ENCODE measurements around the gene PHACTR2. TPM values are rescaled to one million over a fixed set of nuclear protein-coding genes. Genes with fewer than 3 reads are reported as not detected.
"Not testable (repeated sequence)": the region's sequence is repeated elsewhere in the genome, so short reads cannot be mapped to it uniquely, and the experiment has no call there.

The PHACTR2 gene
- total and polyA plus RNA-seq, 3 donors from 2014 or later, result 18.3 to 121 (median 102) TPM

DNA sequence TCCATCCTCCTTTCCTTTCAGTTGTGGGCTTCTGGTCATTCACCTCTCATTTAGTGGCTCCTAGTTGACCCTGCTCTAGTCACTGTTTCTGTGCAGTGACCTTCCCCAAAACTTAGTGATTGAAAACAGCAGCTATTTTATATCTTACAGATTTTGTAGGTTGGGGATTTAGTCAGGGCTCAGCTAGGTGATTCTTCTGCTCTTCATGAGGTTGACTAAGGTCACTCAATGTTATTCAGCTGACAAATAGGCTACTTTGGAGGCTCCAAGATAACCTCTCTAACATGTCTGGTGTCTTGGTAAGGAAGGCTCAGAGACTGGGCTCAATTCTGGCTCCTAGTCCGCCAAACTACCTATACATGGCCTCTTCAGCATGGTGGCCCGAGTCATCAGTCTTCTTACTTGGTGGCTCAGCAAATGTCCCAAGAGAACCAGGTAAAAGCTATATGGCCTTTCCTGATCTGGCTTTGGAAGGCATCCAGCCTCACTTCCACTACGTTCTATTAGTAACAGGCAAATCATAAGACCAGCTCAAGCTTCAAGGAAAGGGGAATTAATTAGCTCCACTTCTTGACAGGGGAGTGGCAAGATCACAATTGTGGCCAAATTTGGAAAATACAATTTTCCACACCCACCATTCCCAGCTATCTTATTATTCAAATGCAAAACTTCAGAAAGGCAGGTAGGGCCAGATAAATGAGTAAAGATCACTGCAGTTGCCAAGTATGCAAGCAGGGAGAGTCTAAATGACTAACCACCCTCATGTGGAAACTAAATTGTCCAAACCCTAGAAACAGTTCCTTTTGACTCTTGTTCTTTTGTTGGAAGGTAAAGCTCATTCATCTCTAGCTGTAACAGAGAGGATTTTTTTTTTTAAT lies 114.9 kb downstream of the PHACTR2 start:
- intact Hi-C loops (cut with DNase I; ENCODE audit: low total_unique reads), result no loop called here
- 74 to 94% methylated on average over 3 of the region's 3 CpGs for WGBS, 2 donors

DNA sequence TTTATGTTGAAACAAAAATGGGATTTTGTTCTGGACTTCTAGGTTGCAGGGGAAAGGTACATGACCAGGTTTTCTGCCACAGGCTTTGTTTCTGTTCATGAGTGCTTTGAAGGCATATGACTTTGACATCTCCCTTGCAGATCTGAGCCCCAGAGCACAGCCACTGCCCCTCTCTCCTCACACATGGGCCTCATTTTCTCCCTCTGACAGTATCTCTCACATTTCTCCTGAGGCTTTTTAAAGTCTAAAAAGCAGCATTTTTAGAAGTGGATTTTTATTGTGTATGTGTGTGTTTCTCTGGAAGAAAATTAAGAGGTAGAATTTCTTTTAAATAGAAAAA lies 115.5 kb downstream of the PHACTR2 start:
- Histone ChIP-seq H3K4me1 (no peaks in the 10 kb centered on the region), H3K27ac (no peak overlapping the region), H3K27me3 (no peaks in the 10 kb centered on the region), H3K9me3 (no peaks in the 10 kb centered on the region), H3K36me3 (ENCODE audit: low read depth, missing control alignments) (no peaks in the 10 kb centered on the region), H3K4me3 (no peak overlapping the region)
- intact Hi-C loops (cut with DNase I; ENCODE audit: low total_unique reads), result no loop called here
- no peak for DNase-seq
- no peak for TF ChIP-seq POLR2A (IDR thresholded peaks at IDR 0.05)
- TF ChIP-seq, protein P1, sequence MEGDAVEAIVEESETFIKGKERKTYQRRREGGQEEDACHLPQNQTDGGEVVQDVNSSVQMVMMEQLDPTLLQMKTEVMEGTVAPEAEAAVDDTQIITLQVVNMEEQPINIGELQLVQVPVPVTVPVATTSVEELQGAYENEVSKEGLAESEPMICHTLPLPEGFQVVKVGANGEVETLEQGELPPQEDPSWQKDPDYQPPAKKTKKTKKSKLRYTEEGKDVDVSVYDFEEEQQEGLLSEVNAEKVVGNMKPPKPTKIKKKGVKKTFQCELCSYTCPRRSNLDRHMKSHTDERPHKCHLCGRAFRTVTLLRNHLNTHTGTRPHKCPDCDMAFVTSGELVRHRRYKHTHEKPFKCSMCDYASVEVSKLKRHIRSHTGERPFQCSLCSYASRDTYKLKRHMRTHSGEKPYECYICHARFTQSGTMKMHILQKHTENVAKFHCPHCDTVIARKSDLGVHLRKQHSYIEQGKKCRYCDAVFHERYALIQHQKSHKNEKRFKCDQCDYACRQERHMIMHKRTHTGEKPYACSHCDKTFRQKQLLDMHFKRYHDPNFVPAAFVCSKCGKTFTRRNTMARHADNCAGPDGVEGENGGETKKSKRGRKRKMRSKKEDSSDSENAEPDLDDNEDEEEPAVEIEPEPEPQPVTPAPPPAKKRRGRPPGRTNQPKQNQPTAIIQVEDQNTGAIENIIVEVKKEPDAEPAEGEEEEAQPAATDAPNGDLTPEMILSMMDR (IDR thresholded peaks at IDR 0.05), result no peak

More for the DNA sequence above, 114.9 kb downstream of the PHACTR2 start:
- no peak overlapping the region for H3K4me3 ChIP-seq
- DNase-seq, result no peak
- no peaks in the 10 kb centered on the region for H3K9me3 ChIP-seq
- H3K27me3 ChIP-seq, result no peaks in the 10 kb centered on the region
- no peaks in the 10 kb centered on the region for H3K36me3 ChIP-seq (ENCODE audit: low read depth, missing control alignments)
- TF ChIP-seq, protein P1 (IDR thresholded peaks at IDR 0.05), result no peak
- no peak for TF ChIP-seq POLR2A (IDR thresholded peaks at IDR 0.05)
- H3K4me1 ChIP-seq, result no peaks in the 10 kb centered on the region
- H3K27ac ChIP-seq, result no peak overlapping the region

DNA sequence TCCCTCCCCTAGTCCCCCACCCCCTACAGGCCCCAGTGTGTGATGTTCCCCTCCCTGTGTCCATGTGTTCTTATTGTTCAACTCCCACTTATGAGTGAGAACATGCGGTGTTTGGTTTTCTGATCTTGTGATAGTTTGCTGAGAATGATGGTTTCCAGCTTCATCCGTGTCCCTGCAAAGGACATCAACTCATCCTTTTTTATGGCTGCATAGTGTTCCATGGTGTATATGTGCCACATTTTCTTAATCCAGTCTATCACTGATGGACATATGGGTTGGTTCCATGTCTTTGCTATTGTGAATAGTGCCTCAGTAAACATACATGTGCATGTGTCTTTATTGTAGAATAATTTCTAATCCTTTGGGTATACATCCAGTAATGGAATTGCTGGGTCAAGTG lies 118.8 kb downstream of the PHACTR2 start:
- H3K27ac ChIP-seq; DNase-seq; H3K4me1 ChIP-seq; H3K4me3 ChIP-seq; H3K9me3 ChIP-seq; intact Hi-C loops (cut with DNase I; ENCODE audit: low total_unique reads); H3K27me3 ChIP-seq; H3K36me3 ChIP-seq (ENCODE audit: low read depth, missing control alignments): not testable (repeated sequence)
- 96 to 100% methylated on average over 2 of the region's 2 CpGs for WGBS, 2 donors

DNA sequence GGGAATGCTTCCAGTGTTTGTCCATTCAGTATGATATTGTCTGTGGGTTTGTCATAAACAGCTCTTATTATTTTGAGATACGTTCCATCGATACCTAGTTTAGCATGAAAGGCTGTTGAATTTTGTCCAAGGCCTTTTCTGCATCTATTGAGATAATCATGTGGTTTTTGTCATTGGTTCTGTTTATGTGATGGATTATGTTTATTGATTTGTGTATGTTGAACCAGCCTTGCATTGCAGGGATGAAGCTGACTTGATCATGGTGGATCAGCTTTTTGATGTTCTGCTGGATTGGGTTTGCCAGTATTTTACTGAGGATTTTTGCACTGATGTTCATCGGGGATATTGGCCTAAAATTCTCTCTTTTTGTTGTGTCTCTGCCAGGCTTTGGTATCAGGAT lies 120.7 kb downstream of the PHACTR2 start:
- H3K27me3 ChIP-seq; intact Hi-C loops (cut with DNase I; ENCODE audit: low total_unique reads); DNase-seq; H3K9me3 ChIP-seq; H3K4me1 ChIP-seq; H3K36me3 ChIP-seq (ENCODE audit: low read depth, missing control alignments); H3K27ac ChIP-seq; H3K4me3 ChIP-seq: not testable (repeated sequence)
- 99 to 100% methylated on average over 3 of the region's 3 CpGs for WGBS, 2 donors

DNA sequence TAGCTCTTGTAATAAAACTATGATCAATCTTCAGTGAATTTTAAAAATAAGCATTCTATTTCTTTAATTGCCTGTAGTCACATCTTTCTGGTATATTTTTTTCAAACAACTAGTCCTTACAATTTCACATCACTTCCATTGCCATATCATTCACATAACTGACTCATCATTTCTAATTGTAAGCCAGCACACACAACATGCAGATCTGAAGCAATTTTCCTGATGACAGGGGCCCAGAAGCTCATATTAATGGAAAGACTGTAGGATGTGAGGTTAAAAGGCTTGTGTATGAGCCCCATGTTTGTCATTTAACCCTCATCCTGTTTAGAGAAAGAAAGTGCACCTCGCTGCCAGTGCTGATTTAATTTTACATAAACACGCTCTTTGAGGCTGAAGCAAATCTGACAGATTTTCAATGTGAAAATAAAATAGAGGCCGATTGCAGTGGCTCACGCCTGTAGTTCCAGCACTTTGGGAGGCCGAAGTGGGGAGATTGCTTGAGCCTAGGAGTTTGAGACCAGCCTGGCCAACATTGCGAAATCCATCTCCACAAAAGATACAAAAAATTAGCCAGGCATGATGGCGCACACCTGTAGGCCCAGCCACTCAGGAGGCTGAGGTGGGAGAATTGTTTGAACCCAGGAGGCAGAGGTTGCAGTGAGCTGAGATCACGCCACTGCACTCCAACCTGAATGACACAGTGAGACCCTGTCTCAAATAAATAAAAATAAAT lies 125.2 kb downstream of the PHACTR2 start:
- Histone ChIP-seq H3K27ac (no peak overlapping the region), H3K4me1 (peaks cover 7% of the 10 kb centered on the region), H3K9me3 (no peaks in the 10 kb centered on the region), H3K27me3 (no peaks in the 10 kb centered on the region), H3K36me3 (ENCODE audit: low read depth, missing control alignments) (no peaks in the 10 kb centered on the region), H3K4me3 (no peak overlapping the region)
- 95 to 97% methylated on average over 8 of the region's 8 CpGs for WGBS, 2 donors
- intact Hi-C loops (cut with DNase I; ENCODE audit: low total_unique reads), result no loop called here
- no peak for DNase-seq
- no peak for TF ChIP-seq POLR2A (IDR thresholded peaks at IDR 0.05)
- TF ChIP-seq, protein P1 (IDR thresholded peaks at IDR 0.05), result no peak

Measured in testis (tissue), 3 donors.